ENCODE data around the gene C2orf78.
"Not testable (repeated sequence)": the region's sequence is repeated elsewhere in the genome, so short reads cannot be mapped to it uniquely, and the experiment has no call there.

Gene C2orf78

DNA sequence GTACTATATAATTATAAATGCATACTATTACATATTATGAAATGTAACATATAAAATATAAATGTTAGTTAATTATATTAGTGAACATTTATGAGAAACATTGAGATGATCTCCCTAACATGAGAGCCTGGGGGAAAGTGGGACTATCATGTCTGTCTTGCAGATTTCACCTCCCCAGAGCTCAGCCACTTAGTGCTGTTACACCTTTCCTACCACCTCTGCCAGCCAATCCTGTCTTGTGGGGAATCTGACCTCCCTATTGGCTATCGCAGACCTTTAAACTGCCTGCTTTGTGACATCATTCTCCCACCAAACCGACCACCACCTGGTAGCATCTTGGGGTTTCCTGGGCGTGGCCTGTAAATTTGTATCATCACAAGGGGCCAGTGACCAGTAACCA is at the start of gene C2orf78:
TSS of gene C2orf78 (plus strand) at position 301 of the 400 bp plus-strand sequence. CDS start 127 bp downstream, outside the sequence.
- not testable (repeated sequence) for DNase-seq

DNA sequence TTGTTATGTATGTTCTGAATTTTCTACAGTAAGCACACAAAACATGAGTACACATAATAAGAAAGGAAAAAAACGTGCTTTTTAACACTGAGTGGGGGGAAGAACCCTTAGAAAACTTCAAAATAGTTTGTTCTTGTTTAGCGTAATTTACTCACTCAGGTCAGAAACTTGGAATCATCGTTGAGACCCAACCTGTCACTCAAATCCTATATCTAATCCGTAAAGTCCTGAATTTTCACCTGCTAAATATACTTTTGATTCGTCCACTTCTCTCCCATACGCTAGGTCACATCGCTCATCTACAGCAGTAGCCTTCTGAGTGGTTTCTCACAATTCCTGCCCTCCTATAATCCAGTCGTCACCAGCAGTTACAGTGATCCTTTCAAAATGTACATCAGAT is 47.6 kb upstream of the C2orf78 start:
- DNase-seq = no peak

DNA sequence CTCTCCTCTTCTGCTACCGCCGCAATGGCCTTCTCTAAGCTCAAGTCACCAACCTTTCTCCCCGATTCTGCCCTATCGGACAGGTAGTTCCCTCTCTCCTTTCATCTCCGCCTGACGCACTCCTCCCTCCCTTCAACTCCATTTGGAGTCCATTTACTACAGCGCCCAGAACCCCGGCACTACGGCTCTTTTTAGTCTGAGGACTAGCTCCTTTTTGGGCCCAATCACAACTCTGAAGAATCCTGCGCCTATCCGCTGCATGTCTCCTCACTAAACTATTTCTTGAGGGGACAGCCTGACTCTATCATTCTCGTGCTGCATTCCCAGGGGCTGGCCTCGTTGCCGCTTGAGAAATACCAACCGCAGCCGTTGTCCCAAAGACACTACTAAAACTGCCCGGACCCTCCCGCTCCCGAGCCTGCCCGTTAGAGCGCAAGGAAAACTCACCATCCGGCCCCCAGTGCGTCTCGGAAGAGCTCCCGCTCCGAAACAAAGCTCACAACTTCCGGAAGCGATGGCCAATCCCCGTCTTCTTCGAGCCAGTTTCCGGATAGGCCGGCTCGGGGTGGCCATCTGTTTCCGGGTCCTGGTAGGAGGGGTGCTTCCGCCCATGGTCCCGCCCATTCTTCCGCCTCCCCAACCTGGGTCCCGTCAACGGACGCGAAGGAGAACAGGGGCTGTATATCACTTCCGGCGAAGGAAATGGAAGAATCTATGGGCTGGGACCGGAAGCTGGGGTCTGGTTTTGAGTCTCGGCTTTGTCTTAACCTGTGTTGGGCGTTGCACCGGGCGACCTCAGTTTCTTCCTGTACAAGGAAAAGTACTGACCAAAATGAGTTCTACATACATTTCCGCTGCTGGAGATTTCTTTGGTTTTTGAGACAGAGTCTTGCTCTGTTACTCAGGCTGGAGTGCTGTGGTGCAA is 46.9 kb upstream of the C2orf78 start, which contains the start of gene TPRKB:
TSS of gene TPRKB (minus strand) at position 491 of the 925 bp plus-strand sequence. CDS start 2,776 bp downstream, outside the sequence.
- DNase-seq = peak; percentile 96

DNA sequence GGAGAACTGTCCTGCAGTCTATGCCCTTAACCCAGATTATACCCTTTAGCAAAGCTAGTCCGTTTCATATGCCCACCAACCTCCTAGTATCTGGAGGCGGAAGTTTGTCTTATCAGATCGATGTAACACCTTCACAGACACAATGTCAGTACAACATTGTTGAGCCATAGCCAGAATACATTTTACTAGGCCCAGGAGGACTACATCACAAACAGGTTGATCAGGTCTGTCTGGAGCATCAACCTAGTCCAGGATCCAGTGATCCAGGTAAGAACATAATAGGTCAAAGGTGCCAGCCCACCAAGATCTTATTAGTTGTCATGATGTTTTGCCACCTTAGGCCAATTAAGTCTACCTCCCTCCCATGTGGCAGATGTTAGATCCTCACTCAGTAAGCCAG is 44.9 kb upstream of the C2orf78 start:
- no peak for DNase-seq

DNA sequence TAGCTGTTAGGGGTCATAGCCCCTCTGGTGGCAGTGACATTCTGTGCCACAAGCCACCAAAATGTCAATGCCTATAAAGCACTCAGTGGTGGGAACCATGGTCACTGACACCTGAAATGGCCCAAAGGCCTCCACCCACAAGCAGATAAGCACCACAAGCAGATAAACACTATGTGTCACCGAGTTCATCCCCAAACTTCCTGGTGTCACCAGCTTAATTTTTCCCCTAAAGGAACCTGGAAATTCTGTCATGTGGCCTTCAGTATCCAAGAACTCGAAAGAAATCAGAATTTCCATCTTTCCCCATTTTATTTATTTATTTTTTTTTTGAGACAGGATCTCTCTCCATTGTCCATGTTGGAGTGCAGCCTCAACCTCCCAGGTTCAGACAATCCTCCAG is 43.2 kb upstream of the C2orf78 start:
- DNase-seq = no peak

DNA sequence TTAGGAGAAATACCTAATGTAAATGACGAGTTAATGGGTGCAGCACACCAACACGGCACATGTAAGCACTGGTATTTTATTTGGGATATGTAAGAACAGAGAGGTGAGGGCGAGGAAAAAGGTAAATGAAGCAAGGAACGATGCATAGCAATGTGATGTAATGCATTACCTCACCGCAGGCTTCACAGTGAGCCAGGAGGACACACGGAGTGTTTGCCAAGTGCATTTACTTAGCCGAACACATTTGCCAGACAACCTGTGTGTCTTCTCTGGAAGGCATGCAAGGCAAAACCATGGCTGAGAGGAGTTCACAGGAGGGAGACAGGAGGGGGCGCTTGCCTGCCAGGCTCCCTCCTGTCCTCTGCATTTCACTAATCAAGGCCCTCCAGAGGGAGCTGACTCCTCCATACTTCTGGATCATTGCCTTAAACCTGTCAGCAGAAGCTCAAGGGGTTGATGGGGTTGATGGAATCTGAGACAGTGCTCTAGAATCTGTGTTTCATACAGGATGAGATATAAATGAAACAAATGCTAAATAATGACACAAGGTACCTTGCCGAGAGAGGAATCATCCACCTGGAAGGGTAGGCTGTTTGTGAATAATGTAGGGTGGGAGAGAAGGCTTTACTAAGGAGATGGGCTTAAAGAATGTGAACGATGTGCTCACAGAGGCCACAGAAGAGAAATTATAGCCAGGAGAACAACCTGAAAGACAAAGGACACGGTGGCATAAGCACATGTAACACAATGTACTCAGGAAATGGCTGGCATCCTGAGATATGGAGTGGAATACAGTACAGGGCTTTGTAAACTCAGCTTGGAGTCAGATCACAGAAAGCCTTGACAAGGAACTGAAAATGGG is 37.7 kb upstream of the C2orf78 start:
- DNase-seq = no peak

GRCh38 chr2:73746877-73747208 is 37.1 kb upstream of the C2orf78 start:
- no peak for DNase-seq

GRCh38 chr2:73749314-73749713 is 34.7 kb upstream of the C2orf78 start:
- no peak for DNase-seq

DNA sequence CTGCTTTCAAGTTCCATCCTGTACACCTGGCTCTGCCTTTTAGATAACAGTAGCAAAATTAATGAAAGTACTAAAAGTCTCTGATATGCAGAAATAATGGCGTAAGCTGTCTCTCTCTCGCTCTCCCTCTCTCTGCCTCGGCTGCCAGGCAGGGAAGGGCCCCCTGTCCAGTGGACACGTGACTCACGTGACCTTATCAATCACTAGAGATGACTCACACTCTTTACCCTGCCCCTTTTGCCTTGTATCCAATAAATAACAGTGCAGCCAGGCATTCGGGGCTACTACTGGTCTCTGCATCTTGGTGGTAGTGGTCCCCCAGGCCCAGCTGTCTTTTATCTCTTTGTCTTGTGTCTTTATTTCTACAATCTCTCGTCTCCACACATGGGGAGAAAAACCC is 29.7 kb upstream of the C2orf78 start:
- DNase-seq = not testable (repeated sequence)

- no peak for DNase-seq
Measured at GRCh38 chr2:73759285-73759764, 24.7 kb upstream of the C2orf78 start.

GRCh38 chr2:73759904-73760303 is 24.1 kb upstream of the C2orf78 start:
- no peak for DNase-seq

GRCh38 chr2:73762571-73762970 is 21.4 kb upstream of the C2orf78 start:
- no peak for DNase-seq

DNA sequence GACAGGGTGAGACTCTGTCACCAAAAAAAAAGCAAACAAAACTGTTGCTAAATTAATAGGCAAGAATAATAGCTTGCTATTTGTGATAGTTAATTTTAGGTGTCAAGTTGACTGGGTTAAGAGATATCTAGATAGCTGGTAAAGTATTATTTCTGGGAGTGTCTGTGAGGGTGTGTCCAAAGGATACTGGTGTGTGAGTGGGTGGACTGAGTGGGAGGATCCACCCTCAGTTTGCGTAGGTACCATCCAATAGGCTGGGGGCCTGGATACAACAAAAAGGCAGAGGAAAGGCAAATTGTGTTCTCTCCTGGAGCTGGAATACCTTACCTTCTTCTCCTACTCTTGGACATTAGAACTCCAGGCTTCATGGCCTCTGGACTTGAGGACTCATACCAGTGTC is 19.0 kb upstream of the C2orf78 start:
- DNase-seq = no peak

- DNase-seq = no peak
Measured at GRCh38 chr2:73766349-73766748, 17.6 kb upstream of the C2orf78 start.

DNA sequence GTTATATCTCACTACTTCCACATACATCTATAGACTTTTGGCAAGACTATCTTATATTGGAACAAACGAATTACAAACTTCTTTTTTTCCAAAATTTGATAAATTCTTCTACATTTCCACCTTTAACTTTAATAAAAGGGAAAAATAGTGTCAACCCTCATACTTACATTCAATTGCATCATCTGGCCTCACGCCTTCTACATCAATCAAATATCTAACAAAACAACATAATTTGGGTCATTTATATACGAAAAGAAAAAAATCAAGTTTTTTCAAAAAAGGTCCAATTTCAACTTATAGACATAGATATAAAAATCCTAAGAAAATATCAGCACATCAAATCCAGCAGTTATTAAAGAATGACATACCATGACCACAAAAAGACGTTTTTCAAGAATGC is 17.0 kb upstream of the C2orf78 start:
- no peak for DNase-seq

GRCh38 chr2:73770725-73771124 is 13.3 kb upstream of the C2orf78 start:
- no peak for DNase-seq

- DNase-seq = no peak
Measured at GRCh38 chr2:73772819-73773218, 11.2 kb upstream of the C2orf78 start.

- no peak for DNase-seq
Measured at GRCh38 chr2:73776381-73776780, 7.6 kb upstream of the C2orf78 start.

GRCh38 chr2:73776869-73777519 is 7.0 kb upstream of the C2orf78 start:
- DNase-seq = no peak

- DNase-seq = not testable (repeated sequence)
Measured at GRCh38 chr2:73778867-73779466, 5.0 kb upstream of the C2orf78 start.

- peak; percentile 89 for DNase-seq
Measured at GRCh38 chr2:73779467-73780236, 4.3 kb upstream of the C2orf78 start, which contains the start of gene DUSP11. TSS of gene DUSP11 (minus strand) at chr2:73780103. CDS start at chr2:73779974, 129 bp downstream.

- no peak for DNase-seq
Measured at GRCh38 chr2:73780237-73780582, 3.8 kb upstream of the C2orf78 start.
